Neural cell (in vitro differentiated cells): ENCODE data around the gene FGD5.

ENCODE experiments used
- POLR2AphosphoS5 ChIP-seq: IDR thresholded peaks from 2 replicates; pipeline ENCODE4 v1.6.1; 2012
- SMC3 ChIP-seq: fragments of 450-650 bp; conservative IDR thresholded peaks from 2 replicates; pipeline ENCODE4 v1.6.1; 2014; ENCODE audit warnings: antibody characterized with exemption, mild to moderate bottlenecking, moderate library complexity; ENCODE audit not compliant: poor library complexity
- TF ChIP-seq, protein P1 (sequence below): fragments of 450-650 bp; IDR thresholded peaks from 2 replicates; pipeline ENCODE4 v1.5.1; 2014; ENCODE audit warnings: antibody characterized with exemption, mild to moderate bottlenecking, moderate library complexity; ENCODE audit not compliant: poor library complexity, severe bottlenecking
- TF ChIP-seq, protein P2 (sequence below): IDR thresholded peaks from 2 replicates; pipeline ENCODE4 v1.6.1; 2012; ENCODE audit warnings: borderline replicate concordance

- TF ChIP-seq, protein P1, sequence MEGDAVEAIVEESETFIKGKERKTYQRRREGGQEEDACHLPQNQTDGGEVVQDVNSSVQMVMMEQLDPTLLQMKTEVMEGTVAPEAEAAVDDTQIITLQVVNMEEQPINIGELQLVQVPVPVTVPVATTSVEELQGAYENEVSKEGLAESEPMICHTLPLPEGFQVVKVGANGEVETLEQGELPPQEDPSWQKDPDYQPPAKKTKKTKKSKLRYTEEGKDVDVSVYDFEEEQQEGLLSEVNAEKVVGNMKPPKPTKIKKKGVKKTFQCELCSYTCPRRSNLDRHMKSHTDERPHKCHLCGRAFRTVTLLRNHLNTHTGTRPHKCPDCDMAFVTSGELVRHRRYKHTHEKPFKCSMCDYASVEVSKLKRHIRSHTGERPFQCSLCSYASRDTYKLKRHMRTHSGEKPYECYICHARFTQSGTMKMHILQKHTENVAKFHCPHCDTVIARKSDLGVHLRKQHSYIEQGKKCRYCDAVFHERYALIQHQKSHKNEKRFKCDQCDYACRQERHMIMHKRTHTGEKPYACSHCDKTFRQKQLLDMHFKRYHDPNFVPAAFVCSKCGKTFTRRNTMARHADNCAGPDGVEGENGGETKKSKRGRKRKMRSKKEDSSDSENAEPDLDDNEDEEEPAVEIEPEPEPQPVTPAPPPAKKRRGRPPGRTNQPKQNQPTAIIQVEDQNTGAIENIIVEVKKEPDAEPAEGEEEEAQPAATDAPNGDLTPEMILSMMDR: no peak
- TF ChIP-seq, protein P2, sequence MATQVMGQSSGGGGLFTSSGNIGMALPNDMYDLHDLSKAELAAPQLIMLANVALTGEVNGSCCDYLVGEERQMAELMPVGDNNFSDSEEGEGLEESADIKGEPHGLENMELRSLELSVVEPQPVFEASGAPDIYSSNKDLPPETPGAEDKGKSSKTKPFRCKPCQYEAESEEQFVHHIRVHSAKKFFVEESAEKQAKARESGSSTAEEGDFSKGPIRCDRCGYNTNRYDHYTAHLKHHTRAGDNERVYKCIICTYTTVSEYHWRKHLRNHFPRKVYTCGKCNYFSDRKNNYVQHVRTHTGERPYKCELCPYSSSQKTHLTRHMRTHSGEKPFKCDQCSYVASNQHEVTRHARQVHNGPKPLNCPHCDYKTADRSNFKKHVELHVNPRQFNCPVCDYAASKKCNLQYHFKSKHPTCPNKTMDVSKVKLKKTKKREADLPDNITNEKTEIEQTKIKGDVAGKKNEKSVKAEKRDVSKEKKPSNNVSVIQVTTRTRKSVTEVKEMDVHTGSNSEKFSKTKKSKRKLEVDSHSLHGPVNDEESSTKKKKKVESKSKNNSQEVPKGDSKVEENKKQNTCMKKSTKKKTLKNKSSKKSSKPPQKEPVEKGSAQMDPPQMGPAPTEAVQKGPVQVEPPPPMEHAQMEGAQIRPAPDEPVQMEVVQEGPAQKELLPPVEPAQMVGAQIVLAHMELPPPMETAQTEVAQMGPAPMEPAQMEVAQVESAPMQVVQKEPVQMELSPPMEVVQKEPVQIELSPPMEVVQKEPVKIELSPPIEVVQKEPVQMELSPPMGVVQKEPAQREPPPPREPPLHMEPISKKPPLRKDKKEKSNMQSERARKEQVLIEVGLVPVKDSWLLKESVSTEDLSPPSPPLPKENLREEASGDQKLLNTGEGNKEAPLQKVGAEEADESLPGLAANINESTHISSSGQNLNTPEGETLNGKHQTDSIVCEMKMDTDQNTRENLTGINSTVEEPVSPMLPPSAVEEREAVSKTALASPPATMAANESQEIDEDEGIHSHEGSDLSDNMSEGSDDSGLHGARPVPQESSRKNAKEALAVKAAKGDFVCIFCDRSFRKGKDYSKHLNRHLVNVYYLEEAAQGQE: no peak
- TF ChIP-seq POLR2AphosphoS5: no peak
- no peak for TF ChIP-seq SMC3
These were observed 16.9 kb upstream of the FGD5 start for GRCh38 chr3:14801668-14802380.
